ENCODE data around the gene SNAI3.

Gene SNAI3

GRCh38 chr16:88697116-88697830 is 11.0 kb upstream of the SNAI3 start:
- TF ChIP-seq POLR2AphosphoS5 (IDR thresholded peaks at IDR 0.05; ENCODE audit: low read depth, low read length) = no peak
- TF ChIP-seq SIN3A (IDR thresholded peaks at IDR 0.05; ENCODE audit: borderline replicate concordance, insufficient read depth, low read length) = no peak
- TF ChIP-seq TAF1 (IDR thresholded peaks at IDR 0.05; ENCODE audit: borderline replicate concordance, insufficient read depth, low read length) = no peak
- no peak for TF ChIP-seq FOXP2 (optimal IDR thresholded peaks at IDR 0.05; ENCODE audit: borderline replicate concordance, extremely low read depth, extremely low read length, insufficient read depth)

GRCh38 chr16:88696441-88696840 is 10.1 kb upstream of the SNAI3 start:
- TF ChIP-seq TAF1 (IDR thresholded peaks at IDR 0.05; ENCODE audit: borderline replicate concordance, insufficient read depth, low read length) (no peak), SIN3A (IDR thresholded peaks at IDR 0.05; ENCODE audit: borderline replicate concordance, insufficient read depth, low read length) (no peak), FOXP2 (optimal IDR thresholded peaks at IDR 0.05; ENCODE audit: borderline replicate concordance, extremely low read depth, extremely low read length, insufficient read depth) (no peak), POLR2AphosphoS5 (IDR thresholded peaks at IDR 0.05; ENCODE audit: low read depth, low read length) (no peak), REST (IDR thresholded peaks at IDR 0.05; ENCODE audit: insufficient read depth in 1 of 2, low read depth in 2 of 2, low read length in 2 of 2) (no peak)

GRCh38 chr16:88695753-88696152 is 9.4 kb upstream of the SNAI3 start:
- TF ChIP-seq POLR2AphosphoS5 (IDR thresholded peaks at IDR 0.05; ENCODE audit: low read depth, low read length) (no peak), SIN3A (IDR thresholded peaks at IDR 0.05; ENCODE audit: borderline replicate concordance, insufficient read depth, low read length) (no peak), REST (IDR thresholded peaks at IDR 0.05; ENCODE audit: insufficient read depth in 1 of 2, low read depth in 2 of 2, low read length in 2 of 2) (no peak), TAF1 (IDR thresholded peaks at IDR 0.05; ENCODE audit: borderline replicate concordance, insufficient read depth, low read length) (no peak), FOXP2 (optimal IDR thresholded peaks at IDR 0.05; ENCODE audit: borderline replicate concordance, extremely low read depth, extremely low read length, insufficient read depth) (no peak)

- TF ChIP-seq REST (IDR thresholded peaks at IDR 0.05; ENCODE audit: insufficient read depth in 1 of 2, low read depth in 2 of 2, low read length in 2 of 2) = no peak
- TF ChIP-seq POLR2AphosphoS5 (IDR thresholded peaks at IDR 0.05; ENCODE audit: low read depth, low read length) = no peak
- no peak for TF ChIP-seq FOXP2 (optimal IDR thresholded peaks at IDR 0.05; ENCODE audit: borderline replicate concordance, extremely low read depth, extremely low read length, insufficient read depth)
- TF ChIP-seq SIN3A (IDR thresholded peaks at IDR 0.05; ENCODE audit: borderline replicate concordance, insufficient read depth, low read length) = no peak
- TF ChIP-seq TAF1 (IDR thresholded peaks at IDR 0.05; ENCODE audit: borderline replicate concordance, insufficient read depth, low read length) = no peak
These were observed 8.9 kb upstream of the SNAI3 start for GRCh38 chr16:88695218-88695617.

GRCh38 chr16:88694221-88695087 is 8.1 kb upstream of the SNAI3 start:
- TF ChIP-seq FOXP2 (optimal IDR thresholded peaks at IDR 0.05; ENCODE audit: borderline replicate concordance, extremely low read depth, extremely low read length, insufficient read depth) = no peak
- TF ChIP-seq REST (IDR thresholded peaks at IDR 0.05; ENCODE audit: insufficient read depth in 1 of 2, low read depth in 2 of 2, low read length in 2 of 2) = no peak
- TF ChIP-seq POLR2AphosphoS5 (IDR thresholded peaks at IDR 0.05; ENCODE audit: low read depth, low read length) = no peak
- TF ChIP-seq TAF1 (IDR thresholded peaks at IDR 0.05; ENCODE audit: borderline replicate concordance, insufficient read depth, low read length) = no peak
- no peak for TF ChIP-seq SIN3A (IDR thresholded peaks at IDR 0.05; ENCODE audit: borderline replicate concordance, insufficient read depth, low read length)

Measured in PFSK-1 (cell line).